NCI-H82 treated with DMSO at 0.1 percent for 48 hours (cell line): ENCODE results near the gene MRC1.

Source experiments
- DNase-seq: peaks from one replicate; lab custom pipeline; 2025; ENCODE audit not compliant: unreplicated experiment; lab: John Stamatoyannopoulos, UW

MRC1 gene

GRCh38 chr10:17808971-17809841, at the start of gene MRC1:
Gene MRC1 (plus strand): TSS chr10:17809348. CDS start chr10:17809466, 118 bp downstream.
- no peak for DNase-seq

GRCh38 chr10:17764142-17764541, 45.0 kb upstream of the MRC1 start:
- DNase-seq, result no peak

GRCh38 chr10:17765602-17766001, 43.5 kb upstream of the MRC1 start:
- no peak for DNase-seq

- no peak for DNase-seq
These were observed 42.4 kb upstream of the MRC1 start for GRCh38 chr10:17766731-17767130.

GRCh38 chr10:17768496-17768895, 40.7 kb upstream of the MRC1 start:
- no peak for DNase-seq

GRCh38 chr10:17768957-17769356, 40.2 kb upstream of the MRC1 start:
- DNase-seq, result no peak

GRCh38 chr10:17771017-17771416, 38.1 kb upstream of the MRC1 start:
- DNase-seq, result no peak

- no peak for DNase-seq
These were observed 29.4 kb upstream of the MRC1 start for GRCh38 chr10:17779784-17780183.

GRCh38 chr10:17780727-17781126, 28.4 kb upstream of the MRC1 start:
- no peak for DNase-seq

- DNase-seq, result no peak
These were observed 27.3 kb upstream of the MRC1 start for GRCh38 chr10:17781856-17782255.

GRCh38 chr10:17782921-17783665, 26.1 kb upstream of the MRC1 start:
- DNase-seq, result no peak

- DNase-seq, result no peak
These were observed 25.4 kb upstream of the MRC1 start for GRCh38 chr10:17783751-17784150.

GRCh38 chr10:17784688-17785087, 24.5 kb upstream of the MRC1 start:
- no peak for DNase-seq

- DNase-seq, result no peak
These were observed 23.7 kb upstream of the MRC1 start for GRCh38 chr10:17785276-17785930.

- no peak for DNase-seq
These were observed 21.8 kb upstream of the MRC1 start for GRCh38 chr10:17787087-17787961.

GRCh38 chr10:17788646-17789045, 20.5 kb upstream of the MRC1 start:
- no peak for DNase-seq

GRCh38 chr10:17789396-17789795, 19.8 kb upstream of the MRC1 start:
- no peak for DNase-seq

- no peak for DNase-seq
These were observed 18.5 kb upstream of the MRC1 start for GRCh38 chr10:17790651-17791050.

GRCh38 chr10:17792991-17793390, 16.2 kb upstream of the MRC1 start:
- no peak for DNase-seq

GRCh38 chr10:17793823-17794644, 15.1 kb upstream of the MRC1 start:
- DNase-seq, result no peak
